GM18861 (cell line): Measurements from ENCODE around the gene FOXO3B.
"Not testable (repeated sequence)": the region's sequence is repeated elsewhere in the genome, so short reads cannot be mapped to it uniquely, and the experiment has no call there.

Source experiments
- ATAC-seq: cut with Tn5 transposase; IDR thresholded peaks from one replicate; pipeline ENCODE4 v1.9.1; 2021; ENCODE audit not compliant: unreplicated experiment

FOXO3B gene

GRCh38 chr17:18681767-18682571 lies at the start of gene FOXO3B:
Gene FOXO3B (minus strand): TSS chr17:18682314. CDS start chr17:18681651, 663 bp downstream.
- ATAC-seq = peak; percentile 71

- not testable (repeated sequence) for ATAC-seq
Measured at GRCh38 chr17:18723509-18723908, 41.4 kb upstream of the FOXO3B start.

- not testable (repeated sequence) for ATAC-seq
Measured at GRCh38 chr17:18722612-18723011, 40.5 kb upstream of the FOXO3B start.

GRCh38 chr17:18721775-18722547 lies 39.8 kb upstream of the FOXO3B start:
- not testable (repeated sequence) for ATAC-seq

- ATAC-seq = not testable (repeated sequence)
Measured at GRCh38 chr17:18719428-18720110, 37.5 kb upstream of the FOXO3B start.

- ATAC-seq = not testable (repeated sequence)
Measured at GRCh38 chr17:18718643-18719427, 36.7 kb upstream of the FOXO3B start.

- not testable (repeated sequence) for ATAC-seq
Measured at GRCh38 chr17:18712354-18712999, 30.4 kb upstream of the FOXO3B start.

GRCh38 chr17:18708215-18708614 lies 26.1 kb upstream of the FOXO3B start:
- not testable (repeated sequence) for ATAC-seq

- ATAC-seq = not testable (repeated sequence)
Measured at GRCh38 chr17:18705955-18706354, 23.8 kb upstream of the FOXO3B start.

GRCh38 chr17:18698473-18699103 lies 16.5 kb upstream of the FOXO3B start:
- ATAC-seq = not testable (repeated sequence)

- not testable (repeated sequence) for ATAC-seq
Measured at GRCh38 chr17:18695143-18695542, 13.0 kb upstream of the FOXO3B start.

- not testable (repeated sequence) for ATAC-seq
Measured at GRCh38 chr17:18682668-18683067, 554 bp upstream of the FOXO3B start.

- ATAC-seq = not testable (repeated sequence)
Measured at GRCh38 chr17:18677381-18677780, 4.7 kb downstream of the FOXO3B start.

GRCh38 chr17:18676928-18677327 lies 5.2 kb downstream of the FOXO3B start:
- not testable (repeated sequence) for ATAC-seq

GRCh38 chr17:18672395-18673227 lies 9.5 kb downstream of the FOXO3B start:
- not testable (repeated sequence) for ATAC-seq

GRCh38 chr17:18668625-18669024 lies 13.5 kb downstream of the FOXO3B start:
- not testable (repeated sequence) for ATAC-seq

GRCh38 chr17:18667535-18667934 lies 14.6 kb downstream of the FOXO3B start:
- not testable (repeated sequence) for ATAC-seq

GRCh38 chr17:18666326-18666725 lies 15.8 kb downstream of the FOXO3B start:
- not testable (repeated sequence) for ATAC-seq
